HepG2 (cell line): ENCODE results near the gene CAMK1. TPM values are rescaled to one million over a fixed set of nuclear protein-coding genes. Genes with fewer than 3 reads are reported as not detected.

Experiments used
- ATAC-seq: fragments of 200-7000 bp; cut with Tn5 transposase; 3 replicates; pipeline ENCODE4 v1.9.1; 2020; ENCODE audit warnings: mild to moderate bottlenecking, moderate library complexity
- BruUV-seq: library from RNA; stranded (reverse); fragments of 400-500 nt; replicated peaks from 2 replicates; lab custom pipeline; 2021; lab: Mats Ljungman, UMichigan
- CTCF ChIA-PET: fragments of 300-600 bp; formaldehyde crosslinking; extraction: SDS; loops from one replicate; lab custom pipeline; 2021; ENCODE audit warnings: low total read pairs, inconsistent platforms, low intra/inter-chr PET ratio; lab: Yijun Ruan, JAX
- POLR2A ChIA-PET: fragments of 350-600 bp; sonication (Branson Sonifier 250); formaldehyde crosslinking; loops from one replicate; lab custom pipeline; 2020; ENCODE audit warnings: antibody characterized with exemption, inconsistent platforms; lab: Yijun Ruan, JAX
- DNase-seq: peaks from one replicate; pipeline ENCODE4 v3.0.0-alpha.2; 2015; ENCODE audit warnings: low spot score
- FAIRE-seq: peaks from 3 replicates; lab custom pipeline; 2011; peaks lifted over from hg19 to GRCh38; lab: Jason Lieb, UNC
- H2AFZ ChIP-seq: one replicate; pipeline ENCODE4 v1.6.1; 2011; ENCODE audit warnings: low read length, inconsistent platforms
- H3K27ac ChIP-seq: fragments of 300-600 bp; 3 replicates; pipeline ENCODE4 v1.8.0; 2011; ENCODE audit warnings: mixed run types, mild to moderate bottlenecking, mixed read lengths, low read length, inconsistent platforms; ENCODE audit not compliant: insufficient read depth; ENCODE audit errors: extremely low read length
- H3K27me3 ChIP-seq, 2 experiments: fragments of 200-600 bp in 1 of 2; 2 replicates in 1 of 2; 3 replicates in 1 of 2; pipeline versions ENCODE4 v1.6.0 to v1.8.0; 2011; ENCODE audit warnings: low read length in 2 of 2, mild to moderate bottlenecking in 2 of 2, moderate library complexity in 2 of 2, inconsistent platforms in 1 of 2; ENCODE audit not compliant: insufficient read depth in 2 of 2, control insufficient read depth in 1 of 2
- H3K36me3 ChIP-seq, 2 experiments: fragments of 200-600 bp in 1 of 2; replicated peaks in 1 of 2; 2 replicates in 1 of 2; 3 replicates in 1 of 2; pipeline versions ENCODE4 v1.5.1 to v1.8.0; 2011; ENCODE audit warnings: low read length in 2 of 2, inconsistent platforms in 1 of 2; ENCODE audit not compliant: insufficient read depth in 2 of 2, control insufficient read depth in 1 of 2
- H3K4me1 ChIP-seq: 2 replicates; pipeline ENCODE4 v1.5.1; 2012; ENCODE audit warnings: low read length, inconsistent platforms; ENCODE audit not compliant: insufficient read depth
- H3K4me2 ChIP-seq: 2 replicates; pipeline ENCODE4 v1.6.0; 2011; ENCODE audit warnings: low read depth, low read length, inconsistent platforms
- H3K4me3 ChIP-seq, 3 experiments: fragments of 200-600 bp in 1 of 3; sonication (generic), shearing (Covaris generic) in 1 of 3; replicated peaks in 1 of 3; 2 replicates each; pipeline ENCODE4 v1.5.1; 2011 to 2016; ENCODE audit warnings: low read length in 3 of 3, inconsistent platforms in 2 of 3, low read depth in 2 of 3, mild to moderate bottlenecking in 2 of 3, control low read depth in 1 of 3, mixed read lengths in 1 of 3; ENCODE audit not compliant: insufficient read depth in 1 of 3
- H3K79me2 ChIP-seq: one replicate; pipeline ENCODE4 v1.6.1; 2011; ENCODE audit warnings: low read length, inconsistent platforms; ENCODE audit not compliant: insufficient read depth
- H3K9ac ChIP-seq: 2 replicates; pipeline ENCODE4 v1.6.0; 2011; ENCODE audit warnings: mild to moderate bottlenecking, low read depth, low read length, inconsistent platforms; ENCODE audit not compliant: insufficient read depth
- H3K9me3 ChIP-seq: 2 replicates; pipeline ENCODE4 v1.5.1; 2012; ENCODE audit warnings: mild to moderate bottlenecking, low read length
- H4K20me1 ChIP-seq: 2 replicates; pipeline ENCODE4 v1.6.0; 2011; ENCODE audit warnings: inconsistent platforms, mild to moderate bottlenecking, low read length, moderate library complexity; ENCODE audit not compliant: insufficient read depth
- ADNP ChIP-seq: sonication (generic); formaldehyde crosslinking; IDR thresholded peaks from 2 replicates; pipeline ENCODE4 v1.4.0; 2020; ENCODE audit warnings: missing genetic modification reagents
- ARNTL ChIP-seq: sonication (generic); formaldehyde crosslinking; IDR thresholded peaks from 2 replicates; pipeline ENCODE4 v1.4.0; 2020; ENCODE audit warnings: mild to moderate bottlenecking, missing genetic modification reagents
- KDM4B ChIP-seq: sonication (generic); formaldehyde crosslinking; IDR thresholded peaks from 2 replicates; pipeline ENCODE4 v1.4.0; 2020; ENCODE audit warnings: missing genetic modification reagents
- NFE2L1 ChIP-seq: sonication (generic); formaldehyde crosslinking; IDR thresholded peaks from 2 replicates; pipeline ENCODE4 v1.4.0; 2020; ENCODE audit warnings: missing genetic modification reagents, mild to moderate bottlenecking, borderline replicate concordance
- NFKB2 ChIP-seq: sonication (generic); formaldehyde crosslinking; IDR thresholded peaks from 2 replicates; pipeline ENCODE4 v1.4.0; 2020; ENCODE audit warnings: missing genetic modification reagents, borderline replicate concordance
- RFXAP ChIP-seq: sonication (generic); formaldehyde crosslinking; IDR thresholded peaks from 2 replicates; pipeline ENCODE4 v1.4.0; 2020; ENCODE audit warnings: missing genetic modification reagents, borderline replicate concordance
- U2AF2 ChIP-seq: fragments of 200-400 bp; formaldehyde crosslinking; IDR thresholded peaks from 2 replicates; pipeline ENCODE4 v1.6.1; 2017; ENCODE audit warnings: low read depth, mild to moderate bottlenecking, low read length
- ZNF558 ChIP-seq: sonication (generic); formaldehyde crosslinking; IDR thresholded peaks from 2 replicates; pipeline ENCODE4 v1.9.0; 2022; ENCODE audit warnings: mild to moderate bottlenecking, missing genetic modification reagents, borderline replicate concordance
- ZNF768 ChIP-seq: sonication (generic); formaldehyde crosslinking; IDR thresholded peaks from 2 replicates; pipeline ENCODE4 v1.4.0; 2020; ENCODE audit warnings: missing genetic modification reagents
- WGBS: methylation state at CpG from one replicate; pipeline ENCODE4 v1.1.6; 2017; ENCODE audit warnings: low lambda C conversion rate; 5-methylcytosine and 5-hydroxymethylcytosine counted together
- in situ Hi-C: cut with HindIII; loops from 2 replicates; pipeline ENCODE4 v1.10.0; 2017; ENCODE audit warnings: low pct_unique_long_range_greater_than_20kb; ENCODE audit not compliant: extremely low pct_ligation_motif_present
- intact Hi-C: fragments of 100-400 bp; cut with micrococcal nuclease; formaldehyde crosslinking; loops from one replicate; pipeline ENCODE4 v1.10.0; 2022; ENCODE audit not compliant: unreplicated experiment
- polyA plus RNA-seq, 8 experiments: library from polyadenylated mRNA; depleted of rRNA in 3 of 8; stranded (reverse) in 7 of 8; unstranded in 1 of 8; fragments of >200 nt; fragmentation: Illumina TruSeq in 4 of 8; extraction: Trizol in 4 of 8; gene quantifications; 2 replicates each; pipeline versions ENCODE4 v1.2.1 to v1.2.3, GENCODE V29; 2011 to 2016; ENCODE audit warnings: low read depth in 4 of 8, missing spikeins in 1 of 8, mixed read lengths in 1 of 8; ENCODE audit not compliant: insufficient read depth in 1 of 8
- total RNA-seq, 5 experiments: library from RNA; depleted of rRNA; stranded (reverse); fragments of >200 nt; fragmentation: Illumina TruSeq; extraction: Trizol; gene quantifications; 2 replicates each; pipeline ENCODE4 v1.2.3, GENCODE V29; 2016; ENCODE audit warnings: low read depth in 1 of 5
- TF ChIP-seq, protein P1 (sequence below): sonication (generic); formaldehyde crosslinking; IDR thresholded peaks from 2 replicates; pipeline ENCODE4 v1.5.1; 2020; ENCODE audit warnings: mild to moderate bottlenecking, missing genetic modification reagents
- TF ChIP-seq, protein P2 (sequence below): sonication (generic); formaldehyde crosslinking; IDR thresholded peaks from 2 replicates; pipeline ENCODE4 v1.4.0; 2020; ENCODE audit warnings: missing genetic modification reagents, mild to moderate bottlenecking, borderline replicate concordance
- TF ChIP-seq, protein P3 (sequence below): IDR thresholded peaks from 2 replicates; pipeline ENCODE4 v1.6.1; 2016; ENCODE audit warnings: low read depth, borderline replicate concordance

Gene CAMK1
- total and polyA plus RNA-seq, 2 of the 13 experiments (the other 11 are each of a cell fraction or from before 2014, with no cell fraction given), result 26.4 to 53.3 TPM

DNA sequence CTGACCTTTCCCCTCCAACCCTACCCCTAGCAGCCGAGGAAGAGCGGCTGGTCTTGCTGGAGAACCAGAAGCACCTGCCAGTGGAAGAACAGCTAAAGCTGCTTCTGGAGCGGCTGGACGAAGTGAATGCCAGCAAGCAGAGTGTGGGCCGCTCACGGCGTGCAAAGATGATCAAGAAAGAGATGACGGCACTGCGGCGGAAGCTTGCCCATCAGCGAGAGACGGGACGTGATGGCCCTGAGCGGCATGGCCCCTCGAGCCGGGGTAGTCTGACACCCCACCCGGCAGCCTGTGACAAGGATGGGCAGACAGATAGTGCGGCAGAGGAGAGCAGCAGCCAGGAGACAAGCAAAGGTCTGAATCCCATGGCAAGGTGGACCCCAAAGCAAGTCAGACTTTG lies 26.2 kb downstream of the CAMK1 start (continued):
- TF ChIP-seq, protein P1, sequence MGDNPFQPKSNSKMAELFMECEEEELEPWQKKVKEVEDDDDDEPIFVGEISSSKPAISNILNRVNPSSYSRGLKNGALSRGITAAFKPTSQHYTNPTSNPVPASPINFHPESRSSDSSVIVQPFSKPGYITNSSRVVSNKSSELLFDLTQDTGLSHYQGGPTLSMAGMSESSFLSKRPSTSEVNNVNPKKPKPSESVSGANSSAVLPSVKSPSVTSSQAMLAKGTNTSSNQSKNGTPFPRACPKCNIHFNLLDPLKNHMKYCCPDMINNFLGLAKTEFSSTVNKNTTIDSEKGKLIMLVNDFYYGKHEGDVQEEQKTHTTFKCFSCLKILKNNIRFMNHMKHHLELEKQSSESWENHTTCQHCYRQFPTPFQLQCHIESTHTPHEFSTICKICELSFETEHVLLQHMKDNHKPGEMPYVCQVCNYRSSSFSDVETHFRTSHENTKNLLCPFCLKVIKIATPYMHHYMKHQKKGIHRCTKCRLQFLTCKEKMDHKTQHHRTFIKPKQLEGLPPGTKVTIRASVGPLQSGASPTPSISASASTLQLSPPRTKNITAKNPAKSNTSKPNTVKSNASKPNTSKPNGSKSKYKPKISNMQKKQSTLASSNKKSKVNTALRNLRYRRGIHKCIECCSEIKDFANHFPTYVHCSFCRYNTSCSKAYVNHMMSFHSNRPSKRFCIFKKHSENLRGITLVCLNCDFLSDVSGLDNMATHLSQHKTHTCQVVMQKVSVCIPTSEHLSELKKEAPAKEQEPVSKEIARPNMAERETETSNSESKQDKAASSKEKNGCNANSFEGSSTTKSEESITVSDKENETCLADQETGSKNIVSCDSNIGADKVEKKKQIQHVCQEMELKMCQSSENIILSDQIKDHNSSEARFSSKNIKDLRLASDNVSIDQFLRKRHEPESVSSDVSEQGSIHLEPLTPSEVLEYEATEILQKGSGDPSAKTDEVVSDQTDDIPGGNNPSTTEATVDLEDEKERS (CRISPR knock-in tag), result no peak
- no peak for TF ChIP-seq NFE2L1 (CRISPR knock-in tag)
- no peak for TF ChIP-seq ADNP
- no peak for TF ChIP-seq RFXAP (CRISPR knock-in tag)
- TF ChIP-seq, protein P2, sequence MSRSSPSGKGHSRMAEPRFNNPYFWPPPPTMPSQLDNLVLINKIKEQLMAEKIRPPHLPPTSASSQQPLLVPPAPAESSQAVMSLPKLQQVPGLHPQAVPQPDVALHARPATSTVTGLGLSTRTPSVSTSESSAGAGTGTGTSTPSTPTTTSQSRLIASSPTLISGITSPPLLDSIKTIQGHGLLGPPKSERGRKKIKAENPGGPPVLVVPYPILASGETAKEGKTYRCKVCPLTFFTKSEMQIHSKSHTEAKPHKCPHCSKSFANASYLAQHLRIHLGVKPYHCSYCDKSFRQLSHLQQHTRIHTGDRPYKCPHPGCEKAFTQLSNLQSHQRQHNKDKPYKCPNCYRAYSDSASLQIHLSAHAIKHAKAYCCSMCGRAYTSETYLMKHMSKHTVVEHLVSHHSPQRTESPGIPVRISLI, result no peak
- no peak for TF ChIP-seq U2AF2

DNA sequence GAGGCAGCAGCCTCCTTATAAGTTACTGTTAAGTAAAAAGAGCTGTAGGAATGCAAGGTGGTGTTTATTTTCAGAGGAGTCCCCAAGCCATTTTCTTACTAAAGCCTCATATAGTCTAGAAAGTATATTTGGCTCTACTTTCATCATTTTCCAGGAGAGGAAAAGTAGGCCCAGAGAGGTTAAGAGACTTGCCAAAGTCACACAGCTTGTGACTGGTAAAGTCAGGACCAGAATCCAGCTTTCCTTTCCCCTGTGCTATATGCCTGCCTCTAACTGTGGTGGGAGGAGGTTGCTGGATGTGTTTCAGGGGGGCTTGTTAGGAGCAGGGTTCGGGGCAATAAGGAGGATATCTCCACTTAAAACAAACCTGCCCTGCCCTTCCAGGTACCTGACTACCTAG lies 27.2 kb downstream of the CAMK1 start:
- ATAC-seq, result no peak
- TF ChIP-seq, protein P3, sequence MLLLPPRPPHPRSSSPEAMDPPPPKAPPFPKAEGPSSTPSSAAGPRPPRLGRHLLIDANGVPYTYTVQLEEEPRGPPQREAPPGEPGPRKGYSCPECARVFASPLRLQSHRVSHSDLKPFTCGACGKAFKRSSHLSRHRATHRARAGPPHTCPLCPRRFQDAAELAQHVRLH (CRISPR knock-in tag), result no peak
- TF ChIP-seq ZNF558 (no peak), NFKB2 (CRISPR knock-in tag) (no peak), ARNTL (no peak), KDM4B (CRISPR knock-in tag) (no peak), ZNF768 (CRISPR knock-in tag) (peak; percentile 45; the same call in 1 of the 2 replicates)
- Histone ChIP-seq H3K4me2 (no peak overlapping the region), H3K79me2 (no peaks in the 10 kb centered on the region), H3K27ac (no peak overlapping the region), H2AFZ (no peak overlapping the region), H3K27me3 (no peaks in the 10 kb centered on the region), H3K9ac (no peak overlapping the region), H3K9me3 (no peaks in the 10 kb centered on the region), H3K4me1 (no peaks in the 10 kb centered on the region), H3K36me3 (peaks cover 52 to 97% of the 10 kb centered on the region in 2 experiments), H3K4me3 (no peak overlapping the region), H4K20me1 (no peaks in the 10 kb centered on the region)
- no peak for DNase-seq
- WGBS, result 100% methylated on average over 1 of the region's 1 CpG
- ChIA-PET POLR2A (no interaction called here), CTCF (no interaction called here)
- in situ Hi-C loops, result no loop called here
- no peak for FAIRE-seq
- intact Hi-C loops, result no loop called here
- BruUV-seq, result no TSS peak
